T-helper 1 cell treated with Interleukin-12 subunit alpha and Interleukin-12 subunit beta and Interleukin-4 antibody, amounts not matched to agents 30 μg/mL and 1 μg/mL, for 36 hours (primary cell): ENCODE data around the gene CACNA2D3.

ENCODE experiments used
- H3K27ac Mint-ChIP-seq: one replicate; pipeline ENCODE4 v1.8.0; 2021; ENCODE audit warnings: mild to moderate bottlenecking, mixed read lengths
- H3K27me3 Mint-ChIP-seq: one replicate; pipeline ENCODE4 v1.8.0; 2021; ENCODE audit warnings: low read depth, mixed read lengths
- H3K36me3 Mint-ChIP-seq: one replicate; pipeline ENCODE4 v1.8.0; 2021; ENCODE audit warnings: low read depth, mixed read lengths
- H3K4me1 Mint-ChIP-seq: one replicate; pipeline ENCODE4 v1.8.0; 2021; ENCODE audit warnings: low read depth, mixed read lengths
- H3K4me3 Mint-ChIP-seq: one replicate; pipeline ENCODE4 v1.8.0; 2021; ENCODE audit warnings: mild to moderate bottlenecking, moderate library complexity, mixed read lengths
- H3K9me3 Mint-ChIP-seq: one replicate; pipeline ENCODE4 v1.8.0; 2021; ENCODE audit warnings: mixed read lengths

The CACNA2D3 gene

GRCh38 chr3:54756330-54756731 lies 634.0 kb downstream of the CACNA2D3 start:
- Mint-ChIP-seq H3K27me3 (no peaks in the 10 kb centered on the region), H3K36me3 (no peaks in the 10 kb centered on the region), H3K27ac (no peak overlapping the region), H3K4me3 (no peak overlapping the region), H3K9me3 (no peaks in the 10 kb centered on the region), H3K4me1 (no peaks in the 10 kb centered on the region)

GRCh38 chr3:54758461-54758860 lies 636.1 kb downstream of the CACNA2D3 start:
- Mint-ChIP-seq H3K27ac (no peak overlapping the region), H3K9me3 (no peaks in the 10 kb centered on the region), H3K36me3 (no peaks in the 10 kb centered on the region), H3K4me1 (no peaks in the 10 kb centered on the region), H3K27me3 (no peaks in the 10 kb centered on the region), H3K4me3 (no peak overlapping the region)

GRCh38 chr3:54759166-54759565 lies 636.8 kb downstream of the CACNA2D3 start:
- no peaks in the 10 kb centered on the region for H3K27me3 Mint-ChIP-seq
- no peaks in the 10 kb centered on the region for H3K36me3 Mint-ChIP-seq
- no peak overlapping the region for H3K4me3 Mint-ChIP-seq
- no peaks in the 10 kb centered on the region for H3K9me3 Mint-ChIP-seq
- H3K27ac Mint-ChIP-seq = no peak overlapping the region
- no peaks in the 10 kb centered on the region for H3K4me1 Mint-ChIP-seq

GRCh38 chr3:54760201-54760600 lies 637.8 kb downstream of the CACNA2D3 start:
- H3K27me3 Mint-ChIP-seq = no peaks in the 10 kb centered on the region
- H3K9me3 Mint-ChIP-seq = no peaks in the 10 kb centered on the region
- H3K4me3 Mint-ChIP-seq = no peak overlapping the region
- no peak overlapping the region for H3K27ac Mint-ChIP-seq
- H3K36me3 Mint-ChIP-seq = no peaks in the 10 kb centered on the region
- no peaks in the 10 kb centered on the region for H3K4me1 Mint-ChIP-seq

GRCh38 chr3:54761637-54762036 lies 639.3 kb downstream of the CACNA2D3 start:
- no peak overlapping the region for H3K27ac Mint-ChIP-seq
- H3K9me3 Mint-ChIP-seq = no peaks in the 10 kb centered on the region
- no peak overlapping the region for H3K4me3 Mint-ChIP-seq
- no peaks in the 10 kb centered on the region for H3K36me3 Mint-ChIP-seq
- H3K4me1 Mint-ChIP-seq = no peaks in the 10 kb centered on the region
- H3K27me3 Mint-ChIP-seq = no peaks in the 10 kb centered on the region

GRCh38 chr3:54764911-54765310 lies 642.6 kb downstream of the CACNA2D3 start:
- no peak overlapping the region for H3K27ac Mint-ChIP-seq
- no peaks in the 10 kb centered on the region for H3K27me3 Mint-ChIP-seq
- H3K4me3 Mint-ChIP-seq = no peak overlapping the region
- H3K9me3 Mint-ChIP-seq = no peaks in the 10 kb centered on the region
- H3K36me3 Mint-ChIP-seq = no peaks in the 10 kb centered on the region
- H3K4me1 Mint-ChIP-seq = no peaks in the 10 kb centered on the region

GRCh38 chr3:54771050-54771449 lies 648.7 kb downstream of the CACNA2D3 start:
- no peaks in the 10 kb centered on the region for H3K4me1 Mint-ChIP-seq
- no peaks in the 10 kb centered on the region for H3K36me3 Mint-ChIP-seq
- no peaks in the 10 kb centered on the region for H3K27me3 Mint-ChIP-seq
- no peaks in the 10 kb centered on the region for H3K9me3 Mint-ChIP-seq
- no peak overlapping the region for H3K4me3 Mint-ChIP-seq
- no peak overlapping the region for H3K27ac Mint-ChIP-seq

- H3K4me1 Mint-ChIP-seq = no peaks in the 10 kb centered on the region
- no peaks in the 10 kb centered on the region for H3K9me3 Mint-ChIP-seq
- no peaks in the 10 kb centered on the region for H3K27me3 Mint-ChIP-seq
- H3K27ac Mint-ChIP-seq = no peak overlapping the region
- no peak overlapping the region for H3K4me3 Mint-ChIP-seq
- no peaks in the 10 kb centered on the region for H3K36me3 Mint-ChIP-seq
Observed at GRCh38 chr3:54772051-54772450, 649.7 kb downstream of the CACNA2D3 start.

- Mint-ChIP-seq H3K4me1 (no peaks in the 10 kb centered on the region), H3K36me3 (no peaks in the 10 kb centered on the region), H3K9me3 (no peaks in the 10 kb centered on the region), H3K4me3 (no peak overlapping the region), H3K27me3 (no peaks in the 10 kb centered on the region), H3K27ac (no peak overlapping the region)
Observed at GRCh38 chr3:54772746-54773145, 650.4 kb downstream of the CACNA2D3 start.

- no peaks in the 10 kb centered on the region for H3K9me3 Mint-ChIP-seq
- H3K4me3 Mint-ChIP-seq = no peak overlapping the region
- H3K27ac Mint-ChIP-seq = no peak overlapping the region
- no peaks in the 10 kb centered on the region for H3K4me1 Mint-ChIP-seq
- no peaks in the 10 kb centered on the region for H3K27me3 Mint-ChIP-seq
- H3K36me3 Mint-ChIP-seq = no peaks in the 10 kb centered on the region
Observed at GRCh38 chr3:54773271-54773670, 650.9 kb downstream of the CACNA2D3 start.

GRCh38 chr3:54776601-54777000 lies 654.2 kb downstream of the CACNA2D3 start:
- H3K4me1 Mint-ChIP-seq = no peaks in the 10 kb centered on the region
- H3K9me3 Mint-ChIP-seq = no peaks in the 10 kb centered on the region
- H3K4me3 Mint-ChIP-seq = no peak overlapping the region
- no peak overlapping the region for H3K27ac Mint-ChIP-seq
- H3K36me3 Mint-ChIP-seq = no peaks in the 10 kb centered on the region
- H3K27me3 Mint-ChIP-seq = no peaks in the 10 kb centered on the region

- H3K27me3 Mint-ChIP-seq = no peaks in the 10 kb centered on the region
- no peaks in the 10 kb centered on the region for H3K4me1 Mint-ChIP-seq
- H3K4me3 Mint-ChIP-seq = no peak overlapping the region
- H3K27ac Mint-ChIP-seq = no peak overlapping the region
- no peaks in the 10 kb centered on the region for H3K36me3 Mint-ChIP-seq
- H3K9me3 Mint-ChIP-seq = no peaks in the 10 kb centered on the region
Observed at GRCh38 chr3:54777141-54777540, 654.8 kb downstream of the CACNA2D3 start.

- no peaks in the 10 kb centered on the region for H3K36me3 Mint-ChIP-seq
- H3K27me3 Mint-ChIP-seq = no peaks in the 10 kb centered on the region
- H3K4me1 Mint-ChIP-seq = no peaks in the 10 kb centered on the region
- H3K27ac Mint-ChIP-seq = no peak overlapping the region
- H3K9me3 Mint-ChIP-seq = no peaks in the 10 kb centered on the region
- no peak overlapping the region for H3K4me3 Mint-ChIP-seq
Observed at GRCh38 chr3:54780336-54780735, 658.0 kb downstream of the CACNA2D3 start.

GRCh38 chr3:54781728-54782127 lies 659.4 kb downstream of the CACNA2D3 start:
- no peak overlapping the region for H3K4me3 Mint-ChIP-seq
- H3K27ac Mint-ChIP-seq = no peak overlapping the region
- no peaks in the 10 kb centered on the region for H3K36me3 Mint-ChIP-seq
- no peaks in the 10 kb centered on the region for H3K4me1 Mint-ChIP-seq
- H3K9me3 Mint-ChIP-seq = no peaks in the 10 kb centered on the region
- no peaks in the 10 kb centered on the region for H3K27me3 Mint-ChIP-seq

GRCh38 chr3:54783611-54784010 lies 661.3 kb downstream of the CACNA2D3 start:
- Mint-ChIP-seq H3K9me3 (no peaks in the 10 kb centered on the region), H3K4me3 (no peak overlapping the region), H3K36me3 (no peaks in the 10 kb centered on the region), H3K27me3 (no peaks in the 10 kb centered on the region), H3K4me1 (no peaks in the 10 kb centered on the region), H3K27ac (no peak overlapping the region)

GRCh38 chr3:54784021-54784420 lies 661.7 kb downstream of the CACNA2D3 start:
- H3K36me3 Mint-ChIP-seq = no peaks in the 10 kb centered on the region
- H3K27ac Mint-ChIP-seq = no peak overlapping the region
- no peaks in the 10 kb centered on the region for H3K9me3 Mint-ChIP-seq
- no peaks in the 10 kb centered on the region for H3K27me3 Mint-ChIP-seq
- H3K4me1 Mint-ChIP-seq = no peaks in the 10 kb centered on the region
- no peak overlapping the region for H3K4me3 Mint-ChIP-seq
